Endothelial cell (in vitro differentiated cells): ENCODE measurements around the gene RENBP. TPM values are rescaled to one million over a fixed set of nuclear protein-coding genes. Genes with fewer than 3 reads are reported as not detected.

Experiments
- DNase-seq: peaks from one replicate; pipeline ENCODE4 v3.0.0; 2021; ENCODE audit warnings: low spot score
- H3K27ac Mint-ChIP-seq: one replicate; pipeline ENCODE4 v1.8.0; 2021; ENCODE audit warnings: mixed read lengths, inconsistent platforms; ENCODE audit not compliant: unreplicated experiment
- H3K27me3 Mint-ChIP-seq: one replicate; pipeline ENCODE4 v1.8.0; 2021; ENCODE audit warnings: mild to moderate bottlenecking, moderate library complexity, mixed read lengths, inconsistent platforms; ENCODE audit not compliant: unreplicated experiment
- H3K36me3 Mint-ChIP-seq: one replicate; pipeline ENCODE4 v1.8.0; 2021; ENCODE audit warnings: mild to moderate bottlenecking, low read depth, mixed read lengths, inconsistent platforms; ENCODE audit not compliant: unreplicated experiment
- H3K4me1 Mint-ChIP-seq: one replicate; pipeline ENCODE4 v1.8.0; 2021; ENCODE audit warnings: mild to moderate bottlenecking, mixed read lengths, inconsistent platforms; ENCODE audit not compliant: unreplicated experiment
- H3K4me3 Mint-ChIP-seq: one replicate; pipeline ENCODE4 v1.8.0; 2021; ENCODE audit warnings: mild to moderate bottlenecking, mixed read lengths, inconsistent platforms; ENCODE audit not compliant: unreplicated experiment
- H3K9me3 Mint-ChIP-seq: one replicate; pipeline ENCODE4 v1.8.0; 2021; ENCODE audit warnings: mixed read lengths, inconsistent platforms; ENCODE audit not compliant: unreplicated experiment
- CTCF ChIP-seq: fragments of 200-600 bp; sonication (generic); IDR thresholded peaks from one replicate; pipeline ENCODE4 v1.5.0; 2021; ENCODE audit warnings: antibody characterized with exemption; ENCODE audit not compliant: unreplicated experiment
- total RNA-seq: library from RNA; stranded (reverse); fragmentation: NEBNext Ultra II Directional; extraction: Animal tissue kit (Norgen Biotek cat#: 25700); gene quantifications from one replicate; pipeline ENCODE4 v1.2.1, GENCODE V29; 2021; ENCODE audit not compliant: unreplicated experiment

Gene RENBP
- total RNA-seq, 1 donor from 2014 or later: 19.3 TPM

- TF ChIP-seq CTCF: no peak
- H3K4me1 Mint-ChIP-seq: peaks cover 17% of the 10 kb centered on the region
- H3K4me3 Mint-ChIP-seq: no peak overlapping the region
- H3K36me3 Mint-ChIP-seq: no peaks in the 10 kb centered on the region
- peaks cover 2% of the 10 kb centered on the region for H3K27me3 Mint-ChIP-seq
- no peaks in the 10 kb centered on the region for H3K9me3 Mint-ChIP-seq
- DNase-seq: no peak
- H3K27ac Mint-ChIP-seq: no peak overlapping the region
These were observed 21.2 kb downstream of the RENBP start for GRCh38 chrX:153922932-153923857.

GRCh38 chrX:153921511-153922446 is 22.7 kb downstream of the RENBP start:
- no peak for TF ChIP-seq CTCF
- DNase-seq: peak; percentile 39
- Mint-ChIP-seq H3K27me3 (peaks cover 2% of the 10 kb centered on the region), H3K4me3 (no peak overlapping the region), H3K4me1 (peaks cover 17% of the 10 kb centered on the region), H3K36me3 (peaks cover 5% of the 10 kb centered on the region), H3K9me3 (no peaks in the 10 kb centered on the region), H3K27ac (no peak overlapping the region)

- Mint-ChIP-seq H3K9me3 (no peaks in the 10 kb centered on the region), H3K4me1 (peaks cover 17% of the 10 kb centered on the region), H3K36me3 (peaks cover 5% of the 10 kb centered on the region), H3K4me3 (no peak overlapping the region), H3K27ac (no peak overlapping the region), H3K27me3 (peaks cover 2% of the 10 kb centered on the region)
- TF ChIP-seq CTCF: no peak
- no peak for DNase-seq
These were observed 23.4 kb downstream of the RENBP start for GRCh38 chrX:153921070-153921469.

- Mint-ChIP-seq H3K36me3 (peaks cover 5% of the 10 kb centered on the region), H3K27me3 (no peaks in the 10 kb centered on the region), H3K9me3 (no peaks in the 10 kb centered on the region), H3K4me3 (no peak overlapping the region), H3K4me1 (peaks cover 15% of the 10 kb centered on the region), H3K27ac (no peak overlapping the region)
- DNase-seq: no peak
- TF ChIP-seq CTCF: no peak
These were observed 23.9 kb downstream of the RENBP start for GRCh38 chrX:153920546-153920945.
